K562 (cell line): ENCODE measurements around the gene CHSY1. TPM values are rescaled to one million over a fixed set of nuclear protein-coding genes. Genes with fewer than 3 reads are reported as not detected.

Experiments used
- ATAC-seq: fragments of 200-7000 bp; cut with Tn5 transposase; 3 replicates; pipeline ENCODE4 v1.9.1; 2020; ENCODE audit warnings: moderate library complexity
- BruUV-seq: library from RNA; stranded (reverse); fragments of 400-500 nt; replicated peaks from 2 replicates; lab custom pipeline; 2021; lab: Mats Ljungman, UMichigan
- CTCF ChIA-PET: fragments of 300-600 bp; formaldehyde crosslinking; extraction: SDS; loops from one replicate; lab custom pipeline; 2021; ENCODE audit warnings: low intra/inter-chr PET ratio; lab: Yijun Ruan, JAX
- POLR2A ChIA-PET: fragments of 300-600, 350-650 bp; sonication (Branson Sonifier 250); formaldehyde crosslinking; extraction: SDS; loops from one replicate; lab custom pipeline; 2021; ENCODE audit warnings: antibody characterized with exemption, inconsistent platforms; lab: Yijun Ruan, JAX
- DNase-seq, 4 experiments: peaks; one replicate each; pipeline versions ENCODE4 v3.0.0 to v3.0.0-alpha.2; 2011 to 2018; ENCODE audit warnings: low spot score in 3 of 4, mixed read lengths in 3 of 4; ENCODE audit errors: extremely low read depth in 1 of 4
- FAIRE-seq: peaks from 2 replicates; lab custom pipeline; 2011; peaks lifted over from hg19 to GRCh38; lab: Jason Lieb, UNC
- H2AFZ ChIP-seq: 2 replicates; pipeline ENCODE4 v1.6.0; 2011; ENCODE audit warnings: low read depth, low read length, control low read depth, inconsistent platforms
- H3K27ac ChIP-seq: fragments of 200-600 bp; 3 replicates; pipeline ENCODE4 v1.8.0; 2011; ENCODE audit warnings: low read depth, mild to moderate bottlenecking, control low read depth, inconsistent platforms, low read length, moderate library complexity, mixed read lengths; ENCODE audit errors: extremely low read depth
- H3K27me3 ChIP-seq, 2 experiments: fragments of 300-600 bp in 1 of 2; 2 replicates in 1 of 2; 3 replicates in 1 of 2; pipeline versions ENCODE4 v1.6.0 to v1.8.0; 2011; ENCODE audit warnings: inconsistent platforms in 2 of 2, low read length in 2 of 2, mild to moderate bottlenecking in 1 of 2, mixed read lengths in 1 of 2, moderate library complexity in 1 of 2; ENCODE audit not compliant: control insufficient read depth in 2 of 2, insufficient read depth in 2 of 2
- H3K36me3 ChIP-seq: fragments of 300-600 bp; 3 replicates; pipeline ENCODE4 v1.8.0; 2011; ENCODE audit warnings: mild to moderate bottlenecking, low read length, inconsistent platforms; ENCODE audit not compliant: control insufficient read depth, insufficient read depth
- H3K4me1 ChIP-seq, 2 experiments: fragments of 200-600 bp in 1 of 2; replicated peaks in 1 of 2; 2 replicates in 1 of 2; 3 replicates in 1 of 2; pipeline versions ENCODE4 v1.5.1 to v1.8.0; 2011; ENCODE audit warnings: inconsistent platforms in 2 of 2, low read length in 2 of 2, mild to moderate bottlenecking in 1 of 2, mixed read lengths in 1 of 2, moderate library complexity in 1 of 2; ENCODE audit not compliant: control insufficient read depth in 2 of 2, insufficient read depth in 2 of 2
- H3K4me2 ChIP-seq: 2 replicates; pipeline ENCODE4 v1.6.1; 2011; ENCODE audit warnings: low read length, control low read depth, inconsistent platforms, mixed read lengths; ENCODE audit not compliant: insufficient read depth
- H3K4me3 ChIP-seq: fragments of 200-600 bp; sonication (generic), shearing (Covaris generic); 2 replicates; pipeline ENCODE4 v1.5.1; 2016; ENCODE audit warnings: control low read depth, inconsistent platforms
- H3K79me2 ChIP-seq: fragments of 200-600 bp; 3 replicates; pipeline ENCODE4 v1.8.0; 2011; ENCODE audit warnings: low read length, inconsistent platforms; ENCODE audit not compliant: control insufficient read depth, insufficient read depth
- H3K9ac ChIP-seq, 2 experiments: 2 replicates each; pipeline versions ENCODE4 v1.6.0 to v1.6.1; 2011; ENCODE audit warnings: low read depth in 2 of 2, low read length in 2 of 2, control low read depth in 1 of 2, inconsistent platforms in 1 of 2, mild to moderate bottlenecking in 1 of 2, mixed read lengths in 1 of 2; ENCODE audit not compliant: insufficient read depth in 1 of 2
- H3K9me1 ChIP-seq: one replicate; pipeline ENCODE4 v1.6.0; 2011; ENCODE audit warnings: inconsistent platforms, mild to moderate bottlenecking, low read length, moderate library complexity; ENCODE audit not compliant: control insufficient read depth, insufficient read depth
- H3K9me3 ChIP-seq: replicated peaks from 2 replicates; pipeline ENCODE4 v1.5.1; 2011; ENCODE audit warnings: low read depth, low read length, inconsistent platforms; ENCODE audit not compliant: control insufficient read depth, insufficient read depth
- H4K20me1 ChIP-seq: replicated peaks from 2 replicates; pipeline ENCODE4 v1.6.1; 2011; ENCODE audit warnings: low read length, inconsistent platforms, mixed read lengths; ENCODE audit not compliant: control insufficient read depth, insufficient read depth
- CBX2 ChIP-seq: fragments of 200-600 bp; sonication (generic); IDR thresholded peaks from one replicate; pipeline ENCODE4 v1.6.1; 2012; ENCODE audit warnings: mild to moderate bottlenecking, low read length, inconsistent platforms; ENCODE audit not compliant: insufficient read depth, poor library complexity, severe bottlenecking
- ELK1 ChIP-seq: sonication (generic); formaldehyde crosslinking; IDR thresholded peaks from 2 replicates; pipeline ENCODE4 v1.8.1; 2022; ENCODE audit warnings: missing genetic modification reagents
- HOMEZ ChIP-seq: fragments of 250-450 bp; sonication (Bioruptor Pico); IDR thresholded peaks from 2 replicates; pipeline ENCODE4 v1.4.0; 2020; ENCODE audit warnings: mild to moderate bottlenecking, moderate library complexity
- THRB ChIP-seq: fragments of 450-650 bp; formaldehyde crosslinking; conservative IDR thresholded peaks from 2 replicates; pipeline ENCODE4 v1.4.0; 2022; ENCODE audit warnings: mild to moderate bottlenecking, missing genetic modification characterization
- XRCC4 ChIP-seq: IDR thresholded peaks from one replicate; pipeline ENCODE4 v1.6.1; 2011; ENCODE audit not compliant: insufficient read depth, insufficient read length; ENCODE audit errors: extremely low read depth
- ZNF232 ChIP-seq: sonication (generic); formaldehyde crosslinking; IDR thresholded peaks from 2 replicates; pipeline ENCODE4 v1.8.0; 2022; ENCODE audit warnings: mild to moderate bottlenecking, missing genetic modification reagents
- ZNF644 ChIP-seq: fragments of 200-800 bp; sonication (Bioruptor generic); IDR thresholded peaks from 2 replicates; pipeline ENCODE4 v1.6.1; 2016; ENCODE audit warnings: low read depth, missing genetic modification characterization, missing compliant biosample characterization
- ZNF764 ChIP-seq: fragments of 250-450 bp; sonication (Bioruptor Pico); IDR thresholded peaks from 2 replicates; pipeline ENCODE4 v1.4.0; 2020; ENCODE audit warnings: low read depth, mild to moderate bottlenecking, moderate library complexity
- ZNF785 ChIP-seq: fragments of 250-450 bp; sonication (Bioruptor Pico); IDR thresholded peaks from 2 replicates; pipeline ENCODE4 v1.4.0; 2020; ENCODE audit warnings: mild to moderate bottlenecking
- WGBS: fragments of 100-300 bp; shearing (Covaris generic); methylation state at CpG from one replicate; pipeline ENCODE4 v1.1.6; 2016; ENCODE audit warnings: low coverage, mixed read lengths; ENCODE audit not compliant: insufficient coverage; ENCODE audit errors: missing lambda C conversion rate; 5-methylcytosine and 5-hydroxymethylcytosine counted together
- in situ Hi-C: fragments of 300-500 bp; cut with MboI; formaldehyde crosslinking; loops from 4 replicates; pipeline ENCODE4 v1.15.0; 2018; ENCODE audit warnings: inconsistent platforms, mixed read lengths
- intact Hi-C: fragments of 100-400 bp; cut with micrococcal nuclease; formaldehyde crosslinking; loops from 2 replicates; pipeline ENCODE4 v1.14.2; 2022
- polyA plus RNA-seq, 8 experiments: library from polyadenylated mRNA; depleted of rRNA in 4 of 8; stranded (reverse) in 5 of 8; unstranded in 3 of 8; fragments of >200 nt; fragmentation: Nextera tagmentation in 2 of 8; fragmentation: Illumina TruSeq in 1 of 8; extraction: Ambion mirVana in 2 of 8; extraction: Trizol in 1 of 8; gene quantifications; 2 replicates each; pipeline versions ENCODE4 v1.2.1 to v1.2.3, GENCODE V29; 2011 to 2014; ENCODE audit warnings: inconsistent platforms in 1 of 8, missing spikeins in 1 of 8
- total RNA-seq, 7 experiments: library from RNA; depleted of rRNA in 6 of 7; stranded (reverse); fragments of >200 nt in 6 of 7; fragmentation: Illumina TruSeq in 2 of 7; extraction: Trizol in 2 of 7; gene quantifications; 2 replicates each; pipeline versions ENCODE4 v1.2.1 to v1.2.3, GENCODE V29; 2011 to 2021; ENCODE audit warnings: low replicate concordance in 1 of 7

CHSY1 gene
- total and polyA plus RNA-seq, 9 of the 15 experiments (the other 6 are each of a cell fraction or from before 2014, with no cell fraction given): 7.0 to 16.4 (median 13.4) TPM

GRCh38 chr15:101255051-101255395 is 3.2 kb upstream of the CHSY1 start:
- Histone ChIP-seq H3K9me3 (no peaks in the 10 kb centered on the region), H4K20me1 (peaks cover 11% of the 10 kb centered on the region; the same call in 1 of the 2 replicates), H3K9me1 (no peaks in the 10 kb centered on the region), H3K4me3 (no peak overlapping the region), H3K9ac (no peak overlapping the region), H2AFZ (peak overlapping the region; percentile 11; the same call in 1 of the 2 replicates), H3K79me2 (peaks cover 10% of the 10 kb centered on the region), H3K27ac (no peak overlapping the region), H3K4me2 (peak overlapping the region; percentile 23; the same call in 1 of the 2 replicates), H3K36me3 (no peaks in the 10 kb centered on the region), H3K4me1 (peaks cover 22 to 26% of the 10 kb centered on the region in 2 experiments), H3K27me3 (no peaks in the 10 kb centered on the region)
- intact Hi-C loops (loop anchor here (1.0 to 10.0 kb wide), 4 partner anchors 118 to 630 kb away; partner anchors contain the start of gene LRRK1), in situ Hi-C loops (loop anchor here (5.0 to 25.0 kb wide), 4 partner anchors 168 to 618 kb away; partner anchors contain the start of gene LRRK1)
- no peak for TF ChIP-seq ZNF764 (CRISPR knock-in tag)
- no peak for TF ChIP-seq XRCC4
- TF ChIP-seq ZNF644 (tag): no peak
- TF ChIP-seq HOMEZ (CRISPR knock-in tag): no peak
- TF ChIP-seq ZNF785 (CRISPR knock-in tag): no peak
- no peak for TF ChIP-seq ZNF232 (CRISPR knock-in tag)
- no peak for TF ChIP-seq ELK1 (CRISPR knock-in tag)
- TF ChIP-seq CBX2: no peak
- TF ChIP-seq THRB (CRISPR knock-in tag): no peak
- DNase-seq (no peak), ATAC-seq (no peak), FAIRE-seq (no peak)
- BruUV-seq: no TSS peak
- 21% methylated on average over 5 of the region's 5 CpGs for WGBS
- ChIA-PET POLR2A (interaction anchor here (1.0 to 2.3 kb wide), 4 partner anchors 10 to 247 kb away, joined by 4 to 16 read pairs (median 5); no protein-coding TSS in a partner anchor), CTCF (interaction anchor here (0.9 to 3.9 kb wide), 2 partner anchors 167 to 240 kb away, joined by 3 to 29 read pairs; no protein-coding TSS in a partner anchor)
